Stimulated activated naive CD4-positive, alpha-beta T cell treated with Interleukin-2 at 50 U/mL for 16 hours (primary cell): ENCODE results near the gene GPR62.
"Not testable (repeated sequence)": the region's sequence is repeated elsewhere in the genome, so short reads cannot be mapped to it uniquely, and the experiment has no call there.

ENCODE experiments used
- DNase-seq: peaks from one replicate; lab custom pipeline; 2025; lab: John Stamatoyannopoulos, UW

Gene GPR62

GRCh38 chr3:51955175-51955892, at the start of gene GPR62:
GPR62 (plus strand) TSS chr3:51955381; CDS start chr3:51955653, 272 bp downstream.
- no peak for DNase-seq

GRCh38 chr3:51908026-51908425, 47.2 kb upstream of the GPR62 start:
- DNase-seq = no peak

GRCh38 chr3:51916418-51916817, 38.8 kb upstream of the GPR62 start:
- DNase-seq = no peak

GRCh38 chr3:51921081-51921578, 34.1 kb upstream of the GPR62 start:
- no peak for DNase-seq

- DNase-seq = no peak
These were observed 27.9 kb upstream of the GPR62 start for GRCh38 chr3:51927061-51927977.

GRCh38 chr3:51928438-51928837, 26.7 kb upstream of the GPR62 start:
- DNase-seq = no peak

GRCh38 chr3:51928981-51929380, 26.2 kb upstream of the GPR62 start:
- not testable (repeated sequence) for DNase-seq

GRCh38 chr3:51929420-51930003, 25.7 kb upstream of the GPR62 start:
- DNase-seq = no peak

GRCh38 chr3:51930439-51930838, 24.7 kb upstream of the GPR62 start:
- DNase-seq = no peak

- DNase-seq = no peak
These were observed 23.4 kb upstream of the GPR62 start for GRCh38 chr3:51931756-51932155.

GRCh38 chr3:51932471-51933370, 22.5 kb upstream of the GPR62 start:
- no peak for DNase-seq

- DNase-seq = no peak
These were observed 21.6 kb upstream of the GPR62 start for GRCh38 chr3:51933471-51934138.

GRCh38 chr3:51934139-51934850, 20.9 kb upstream of the GPR62 start:
- DNase-seq = no peak

- no peak for DNase-seq
These were observed 19.9 kb upstream of the GPR62 start for GRCh38 chr3:51934991-51935885.

GRCh38 chr3:51935886-51936755, 19.1 kb upstream of the GPR62 start:
- no peak for DNase-seq

- no peak for DNase-seq
These were observed 18.2 kb upstream of the GPR62 start for GRCh38 chr3:51937014-51937413.

- no peak for DNase-seq
These were observed 17.4 kb upstream of the GPR62 start for GRCh38 chr3:51937611-51938450.
